WI38 (cell line): ENCODE measurements around the gene DPY19L1.

ENCODE experiments used
- H3K4me3 ChIP-seq: 2 replicates; pipeline ENCODE4 v1.5.1; 2011; ENCODE audit warnings: low read depth, mild to moderate bottlenecking, control low read depth, low read length
- TF ChIP-seq, protein P1 (sequence below): IDR thresholded peaks from 2 replicates; pipeline ENCODE4 v1.5.1; 2012; ENCODE audit warnings: low read depth, mild to moderate bottlenecking, control low read depth, low read length

Gene DPY19L1

DNA sequence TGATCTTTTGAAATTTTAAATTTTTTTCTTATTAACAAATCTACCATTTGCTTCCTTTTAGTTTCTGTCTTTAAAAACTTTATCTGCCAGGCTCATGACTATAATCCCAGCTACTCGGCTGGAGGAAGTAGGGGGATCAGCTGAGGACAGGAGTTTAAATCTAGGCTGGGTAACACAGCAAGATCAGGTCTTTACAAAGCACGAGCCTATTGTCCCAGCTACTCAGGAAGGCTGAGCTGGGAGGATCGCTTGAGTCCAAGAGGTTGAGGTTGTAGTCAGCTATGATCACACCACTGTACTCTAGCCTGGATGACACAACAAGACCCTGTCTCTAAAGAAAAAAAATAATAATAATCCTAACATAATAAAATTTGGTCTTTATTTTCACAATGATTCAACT lies 17.5 kb downstream of the DPY19L1 start:
- TF ChIP-seq, protein P1, sequence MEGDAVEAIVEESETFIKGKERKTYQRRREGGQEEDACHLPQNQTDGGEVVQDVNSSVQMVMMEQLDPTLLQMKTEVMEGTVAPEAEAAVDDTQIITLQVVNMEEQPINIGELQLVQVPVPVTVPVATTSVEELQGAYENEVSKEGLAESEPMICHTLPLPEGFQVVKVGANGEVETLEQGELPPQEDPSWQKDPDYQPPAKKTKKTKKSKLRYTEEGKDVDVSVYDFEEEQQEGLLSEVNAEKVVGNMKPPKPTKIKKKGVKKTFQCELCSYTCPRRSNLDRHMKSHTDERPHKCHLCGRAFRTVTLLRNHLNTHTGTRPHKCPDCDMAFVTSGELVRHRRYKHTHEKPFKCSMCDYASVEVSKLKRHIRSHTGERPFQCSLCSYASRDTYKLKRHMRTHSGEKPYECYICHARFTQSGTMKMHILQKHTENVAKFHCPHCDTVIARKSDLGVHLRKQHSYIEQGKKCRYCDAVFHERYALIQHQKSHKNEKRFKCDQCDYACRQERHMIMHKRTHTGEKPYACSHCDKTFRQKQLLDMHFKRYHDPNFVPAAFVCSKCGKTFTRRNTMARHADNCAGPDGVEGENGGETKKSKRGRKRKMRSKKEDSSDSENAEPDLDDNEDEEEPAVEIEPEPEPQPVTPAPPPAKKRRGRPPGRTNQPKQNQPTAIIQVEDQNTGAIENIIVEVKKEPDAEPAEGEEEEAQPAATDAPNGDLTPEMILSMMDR: no peak

DNA sequence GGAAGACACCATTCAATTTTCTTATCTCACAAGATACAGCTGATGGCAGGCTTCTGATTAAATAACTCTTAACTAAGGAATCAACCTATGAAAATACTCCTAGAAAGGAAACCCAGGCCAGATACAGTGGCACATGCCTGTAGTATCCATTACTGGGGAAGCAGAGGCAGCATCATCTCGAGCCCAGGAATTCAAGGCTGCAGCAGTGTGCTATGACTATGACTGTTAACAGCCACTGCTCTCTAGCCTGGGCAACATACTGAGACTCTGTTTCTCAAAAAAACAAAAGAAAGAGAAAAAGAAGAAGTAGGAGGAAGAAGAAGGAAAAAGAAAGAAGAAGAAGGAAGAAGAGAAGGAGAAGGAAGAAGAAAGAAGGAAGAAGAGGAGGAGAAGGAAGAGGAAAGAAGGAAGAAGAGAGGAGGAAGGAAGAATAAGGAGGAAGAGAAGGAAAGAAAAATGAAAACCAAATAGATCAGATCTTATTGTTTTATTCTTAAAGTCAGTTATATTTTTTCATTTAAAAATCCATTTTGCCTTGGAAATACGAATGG lies 18.0 kb downstream of the DPY19L1 start:
- H3K4me3 ChIP-seq: no peak overlapping the region
- TF ChIP-seq, protein P1: no peak

More for the DNA sequence above, 17.5 kb downstream of the DPY19L1 start:
- no peak overlapping the region for H3K4me3 ChIP-seq

DNA sequence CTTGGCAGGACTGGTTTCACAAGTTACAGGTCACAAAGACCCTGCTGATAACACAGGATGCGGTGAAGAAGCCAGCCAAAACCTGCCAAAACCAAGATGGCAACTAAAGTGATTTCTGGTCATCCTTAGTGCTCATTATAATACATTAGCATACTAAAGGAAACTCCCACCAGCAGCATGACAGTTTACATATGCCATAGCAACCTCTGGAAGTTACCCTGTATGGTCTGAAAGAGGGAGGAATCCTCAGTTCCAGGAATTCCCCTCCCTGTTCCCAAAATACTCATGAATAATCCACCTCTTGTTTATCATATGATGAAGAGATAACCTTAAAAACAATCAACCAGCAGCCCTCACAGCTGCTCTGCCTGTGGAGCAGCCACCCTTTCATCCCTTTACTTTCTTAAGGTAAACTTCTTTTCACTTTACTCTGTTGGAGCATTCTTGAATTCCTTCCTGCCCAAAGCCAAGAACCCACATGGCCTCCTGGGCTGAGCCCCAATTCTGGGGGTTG lies 21.9 kb downstream of the DPY19L1 start:
- no peak overlapping the region for H3K4me3 ChIP-seq
- TF ChIP-seq, protein P1: no peak

DNA sequence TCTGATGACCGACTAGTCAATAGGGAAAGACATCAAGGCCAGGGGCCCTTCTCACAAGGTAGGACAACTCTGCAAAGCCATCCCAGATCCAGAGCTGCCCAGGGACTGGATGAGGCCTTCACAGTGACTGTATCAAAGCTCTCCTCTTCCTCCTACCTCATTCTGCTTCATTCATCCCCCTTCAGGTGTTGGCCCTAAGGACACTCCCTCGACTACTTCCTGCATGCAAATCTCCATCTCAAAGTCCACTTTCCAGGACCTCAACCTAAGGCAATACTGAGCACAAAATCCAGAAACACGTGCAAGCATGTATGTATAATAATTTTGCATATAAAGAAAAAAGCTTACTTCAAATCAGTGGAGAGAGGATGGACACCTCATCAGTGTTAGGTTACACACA lies 25.1 kb downstream of the DPY19L1 start:
- TF ChIP-seq, protein P1: no peak
- no peak overlapping the region for H3K4me3 ChIP-seq

DNA sequence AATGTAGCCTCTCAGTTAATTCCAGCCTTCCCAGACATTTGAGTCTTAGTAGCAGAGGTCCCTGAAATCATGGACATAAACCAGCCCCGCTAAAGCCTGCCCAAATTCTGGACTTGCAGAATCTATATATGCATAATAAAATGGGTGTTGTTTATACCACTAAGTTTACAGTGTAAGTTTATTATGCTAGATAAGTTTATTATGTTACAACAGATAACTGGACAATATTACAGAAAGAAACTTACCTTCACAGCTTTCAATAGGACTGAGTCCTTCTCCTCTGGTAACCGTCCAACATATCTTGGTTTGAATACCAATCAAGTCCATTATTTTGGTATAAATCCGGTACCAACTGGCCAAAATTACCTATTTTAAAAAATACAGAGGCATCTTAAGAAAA lies 26.2 kb downstream of the DPY19L1 start:
- no peak overlapping the region for H3K4me3 ChIP-seq
- TF ChIP-seq, protein P1: no peak

DNA sequence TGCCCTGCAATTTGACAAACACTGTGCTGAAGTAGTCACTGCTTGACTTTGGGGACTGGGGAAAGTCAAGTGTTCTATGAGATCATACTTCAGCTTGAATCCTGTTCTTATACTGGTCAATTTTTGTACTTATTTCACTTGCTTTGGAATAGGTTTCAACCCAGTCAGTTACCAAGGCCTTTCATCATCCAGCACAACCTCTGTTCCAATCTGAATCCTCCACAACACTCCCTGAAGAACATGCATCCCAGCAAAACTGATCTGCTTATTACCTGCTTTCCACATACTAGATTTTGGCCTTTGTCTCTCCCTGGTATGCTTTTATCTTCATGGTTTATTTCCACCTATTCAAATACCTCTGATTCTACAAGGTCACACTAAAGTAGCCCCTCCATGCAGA lies 29.5 kb downstream of the DPY19L1 start:
- TF ChIP-seq, protein P1: no peak

DNA sequence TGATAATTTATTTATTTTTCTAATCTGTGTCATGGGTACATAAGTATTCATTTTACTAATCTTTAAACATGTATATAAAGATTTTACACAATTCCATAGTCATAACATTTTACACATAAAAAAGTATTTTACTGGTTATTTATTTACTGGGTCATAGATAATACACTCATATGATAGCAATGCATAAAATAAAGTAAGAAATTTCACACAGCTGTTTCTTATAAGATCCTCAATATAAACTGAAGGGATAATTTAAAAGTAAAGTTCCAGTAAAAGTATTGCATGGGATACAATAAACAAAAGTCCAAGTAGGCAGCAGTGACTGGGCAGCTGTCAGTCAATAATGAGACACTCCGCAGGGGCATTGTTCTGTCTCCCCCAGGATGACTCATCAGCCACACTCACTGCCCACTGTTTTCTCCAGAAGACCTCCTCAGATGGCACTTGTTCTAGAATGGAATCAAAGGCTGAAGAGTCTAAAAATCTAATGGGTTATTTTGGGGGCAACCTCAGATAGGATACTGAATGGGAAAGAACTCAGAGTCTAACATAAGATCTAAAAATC lies 32.7 kb downstream of the DPY19L1 start:
- H3K4me3 ChIP-seq: no peak overlapping the region
- TF ChIP-seq, protein P1: no peak

More for the DNA sequence above, 29.5 kb downstream of the DPY19L1 start:
- no peak overlapping the region for H3K4me3 ChIP-seq
